GM08714 (cell line): ENCODE data around the gene CCDC88C.
"Not testable (repeated sequence)": the region's sequence is repeated elsewhere in the genome, so short reads cannot be mapped to it uniquely, and the experiment has no call there.

ENCODE experiments used
- H3K4me3 ChIP-seq: fragments of 200-500 bp; sonication (Bioruptor generic); 2 replicates; pipeline ENCODE4 v1.5.1; 2014; ENCODE audit warnings: mild to moderate bottlenecking, low read length, inconsistent platforms
- ZNF274 ChIP-seq: IDR thresholded peaks from 2 replicates; pipeline ENCODE4 v1.6.1; 2012; ENCODE audit warnings: mild to moderate bottlenecking, low read depth, low read length

The CCDC88C gene

GRCh38 chr14:91227183-91227628 lies 190.4 kb downstream of the CCDC88C start:
- no peak for TF ChIP-seq ZNF274
- no peak overlapping the region for H3K4me3 ChIP-seq

GRCh38 chr14:91226360-91226759 lies 191.3 kb downstream of the CCDC88C start:
- not testable (repeated sequence) for H3K4me3 ChIP-seq

GRCh38 chr14:91225025-91225424 lies 192.6 kb downstream of the CCDC88C start:
- no peak for TF ChIP-seq ZNF274
- H3K4me3 ChIP-seq, result no peak overlapping the region

- no peak overlapping the region for H3K4me3 ChIP-seq
- no peak for TF ChIP-seq ZNF274
Observed at GRCh38 chr14:91223028-91223783, 194.4 kb downstream of the CCDC88C start.
